ENCODE measurements around the gene PKP2. TPM values are rescaled to one million over a fixed set of nuclear protein-coding genes. Genes with fewer than 3 reads are reported as not detected.

PKP2 gene
- total RNA-seq, 3 donors from 2014 or later, result 85.0 to 189 (median 147) TPM

GRCh38 chr12:32922546-32923297, 26.1 kb upstream of the PKP2 start:
- Histone ChIP-seq H3K4me3 (no peak overlapping the region), H3K36me3 (ENCODE audit: low read depth) (no peaks in the 10 kb centered on the region), H3K9me3 (no peaks in the 10 kb centered on the region), H3K4me1 (ENCODE audit: low read depth) (no peaks in the 10 kb centered on the region)
- intact Hi-C loops (cut with DNase I, micrococcal nuclease), result no loop called here
- ATAC-seq, result no peak
- TF ChIP-seq CTCF (IDR thresholded peaks at IDR 0.05), result no peak
- no peak for DNase-seq

- H3K4me1 ChIP-seq (ENCODE audit: low read depth), result no peaks in the 10 kb centered on the region
- H3K36me3 ChIP-seq (ENCODE audit: low read depth), result no peaks in the 10 kb centered on the region
- no peaks in the 10 kb centered on the region for H3K9me3 ChIP-seq
- ATAC-seq (no peak), DNase-seq (no peak)
- intact Hi-C loops (cut with DNase I, micrococcal nuclease), result no loop called here
- TF ChIP-seq CTCF (IDR thresholded peaks at IDR 0.05), result no peak
- H3K4me3 ChIP-seq, result no peak overlapping the region
These were observed 24.8 kb upstream of the PKP2 start for GRCh38 chr12:32921397-32921796.

GRCh38 chr12:32920506-32921085, 24.0 kb upstream of the PKP2 start:
- ATAC-seq (peak; percentile 65), DNase-seq (no peak)
- intact Hi-C loops (cut with DNase I, micrococcal nuclease), result no loop called here

GRCh38 chr12:32918890-32919801, 22.6 kb upstream of the PKP2 start:
- DNase-seq (no peak), ATAC-seq (peak; percentile 60)
- peak; percentile 7 for TF ChIP-seq CTCF (IDR thresholded peaks at IDR 0.05)
- Histone ChIP-seq H3K9me3 (no peaks in the 10 kb centered on the region), H3K4me3 (no peak overlapping the region), H3K4me1 (ENCODE audit: low read depth) (no peaks in the 10 kb centered on the region), H3K36me3 (ENCODE audit: low read depth) (no peaks in the 10 kb centered on the region)
- intact Hi-C loops (cut with DNase I, micrococcal nuclease), result loop anchor here in 1 of 2 donors (10.0 kb wide), 1 partner anchor 164 kb away; the partner anchor contains the start of gene YARS2

More at GRCh38 chr12:32920506-32921085, 24.0 kb upstream of the PKP2 start:
- Histone ChIP-seq H3K4me1 (ENCODE audit: low read depth) (no peaks in the 10 kb centered on the region), H3K36me3 (ENCODE audit: low read depth) (no peaks in the 10 kb centered on the region), H3K4me3 (no peak overlapping the region), H3K9me3 (no peaks in the 10 kb centered on the region)
- TF ChIP-seq CTCF (IDR thresholded peaks at IDR 0.05), result no peak

GRCh38 chr12:32917094-32917611, 20.6 kb upstream of the PKP2 start:
- H3K36me3 ChIP-seq (ENCODE audit: low read depth), result no peaks in the 10 kb centered on the region
- no peak for TF ChIP-seq CTCF (IDR thresholded peaks at IDR 0.05)
- no peak overlapping the region for H3K4me3 ChIP-seq
- DNase-seq (no peak), ATAC-seq (peak; percentile 51)
- H3K9me3 ChIP-seq, result no peaks in the 10 kb centered on the region
- intact Hi-C loops (cut with DNase I, micrococcal nuclease), result loop anchor here in 1 of 2 donors (10.0 kb wide), 1 partner anchor 162 kb away; the partner anchor contains the start of gene YARS2
- no peaks in the 10 kb centered on the region for H3K4me1 ChIP-seq (ENCODE audit: low read depth)

Data from mucosa of descending colon (tissue), 3 donors.